H1 (cell line): ENCODE measurements around the gene TENT5A. TPM values are rescaled to one million over a fixed set of nuclear protein-coding genes. Genes with fewer than 3 reads are reported as not detected.

ENCODE experiments used
- CHD1 ChIP-seq: IDR thresholded peaks from 2 replicates; pipeline ENCODE4 v1.6.1; 2012; ENCODE audit warnings: low read depth, low read length, improper control_type of control experiment
- CREB1 ChIP-seq: IDR thresholded peaks from 2 replicates; pipeline ENCODE4 v1.6.1; 2012; ENCODE audit warnings: inconsistent platforms
- polyA plus RNA-seq, 7 experiments: library from polyadenylated mRNA; depleted of rRNA in 3 of 7; stranded (reverse) in 5 of 7; unstranded in 2 of 7; fragments of >200 nt in 5 of 7; fragments of 200-250 nt in 2 of 7; gene quantifications; 1 replicate in 5 of 7; 2 replicates in 1 of 7; 4 replicates in 1 of 7; pipeline versions ENCODE4 v1.2.1 to v1.2.3, GENCODE V29; 2011 to 2013; ENCODE audit warnings: missing spikeins in 2 of 7, mixed read lengths in 2 of 7
- total RNA-seq: library from RNA; stranded (reverse); fragmentation: NEBNext Ultra II Directional; extraction: Animal tissue kit (Norgen Biotek cat#: 25700); gene quantifications from 2 replicates; pipeline ENCODE4 v1.2.1, GENCODE V29; 2021

The TENT5A gene
- total and polyA plus RNA-seq, 2 of the 8 experiments (the other 6 are each of a cell fraction or from before 2014, with no cell fraction given) = 0.91 to 2.9 TPM

- TF ChIP-seq CHD1 (no peak), CREB1 (no peak)
Measured at GRCh38 chr6:81788748-81789147, 36.3 kb upstream of the TENT5A start (continued).
